ENCODE measurements around the gene RNF150.
"Not testable (repeated sequence)": the region's sequence is repeated elsewhere in the genome, so short reads cannot be mapped to it uniquely, and the experiment has no call there.

RNF150 gene

DNA sequence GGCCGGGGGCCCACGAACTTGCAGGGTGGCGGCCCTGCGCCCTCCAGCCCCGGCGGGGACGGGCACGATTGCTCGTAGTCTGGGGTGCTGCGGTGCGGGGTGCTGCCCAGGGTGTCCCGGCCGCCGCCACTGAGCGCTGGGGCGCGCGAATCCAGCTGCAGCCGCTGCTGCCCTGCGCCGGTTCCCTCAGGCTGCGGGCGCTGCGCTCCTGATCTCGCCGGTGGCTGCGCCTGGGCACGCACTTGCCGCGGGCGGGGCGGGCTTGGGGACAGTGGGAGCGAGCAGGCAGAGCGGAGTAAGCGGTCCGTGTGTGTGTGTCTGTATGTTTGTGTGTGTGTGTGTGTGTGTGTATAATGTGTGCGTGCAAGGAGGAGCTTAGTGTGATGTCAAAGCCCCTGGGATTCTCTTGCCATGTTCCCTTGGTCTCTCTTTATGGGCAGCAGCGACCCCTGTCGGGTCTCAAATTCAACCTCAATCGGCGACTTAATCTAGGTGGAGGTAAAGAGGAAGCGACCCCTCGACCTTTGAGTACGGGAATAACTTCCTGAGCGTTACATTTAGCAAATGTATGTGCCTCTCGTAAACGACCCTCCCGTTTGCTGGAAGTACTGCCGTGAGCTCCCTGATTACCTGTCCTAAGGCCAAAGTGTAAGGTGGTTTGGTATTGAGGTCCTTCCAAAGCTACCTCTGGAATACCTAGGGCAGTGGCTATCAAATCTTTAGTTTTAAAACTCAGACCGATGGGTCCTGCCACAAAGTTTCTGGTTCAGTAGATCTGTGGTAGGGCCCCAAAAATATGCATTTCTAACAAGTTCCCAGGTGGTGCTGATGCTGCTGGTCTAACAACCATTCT lies at the start of gene RNF150:
Gene RNF150 (minus strand): TSS at position 324 of the 853 bp plus-strand sequence.
- DNase-seq, result peak; percentile 73

DNA sequence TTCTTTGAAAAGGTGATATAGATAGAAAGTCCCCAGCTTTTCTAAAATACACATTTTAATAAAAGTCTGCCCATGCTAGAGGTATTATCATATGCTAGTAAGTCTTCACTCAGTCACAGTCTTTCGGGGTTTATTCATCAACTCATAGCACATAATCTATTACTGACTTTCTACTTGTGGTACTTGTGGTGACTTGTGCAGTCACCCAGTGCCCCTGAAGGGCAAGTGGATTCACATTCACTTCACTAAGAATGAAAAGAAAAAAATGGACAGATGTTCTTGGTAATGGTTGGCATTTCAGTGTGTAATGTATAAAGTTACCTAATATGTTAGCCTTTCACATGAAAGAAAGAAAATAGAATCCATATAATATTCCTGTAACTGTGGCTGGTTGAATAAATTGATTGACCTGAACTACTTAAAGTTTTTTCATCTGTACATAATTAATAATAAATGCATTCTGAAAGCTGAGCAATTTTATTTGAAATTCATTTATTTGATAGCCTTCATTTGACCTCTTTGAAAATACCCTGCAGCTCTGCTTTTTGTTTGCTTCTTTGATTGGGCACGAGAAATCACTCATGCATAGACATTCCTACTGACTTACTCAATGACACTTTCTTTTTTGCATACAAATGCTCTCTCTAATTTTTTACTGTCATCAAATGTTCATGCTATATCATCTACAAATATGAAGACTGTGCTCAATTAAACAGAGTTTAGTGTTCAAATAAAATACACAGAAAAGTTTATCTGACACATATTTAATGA lies 47.9 kb upstream of the RNF150 start:
- DNase-seq, result no peak

DNA sequence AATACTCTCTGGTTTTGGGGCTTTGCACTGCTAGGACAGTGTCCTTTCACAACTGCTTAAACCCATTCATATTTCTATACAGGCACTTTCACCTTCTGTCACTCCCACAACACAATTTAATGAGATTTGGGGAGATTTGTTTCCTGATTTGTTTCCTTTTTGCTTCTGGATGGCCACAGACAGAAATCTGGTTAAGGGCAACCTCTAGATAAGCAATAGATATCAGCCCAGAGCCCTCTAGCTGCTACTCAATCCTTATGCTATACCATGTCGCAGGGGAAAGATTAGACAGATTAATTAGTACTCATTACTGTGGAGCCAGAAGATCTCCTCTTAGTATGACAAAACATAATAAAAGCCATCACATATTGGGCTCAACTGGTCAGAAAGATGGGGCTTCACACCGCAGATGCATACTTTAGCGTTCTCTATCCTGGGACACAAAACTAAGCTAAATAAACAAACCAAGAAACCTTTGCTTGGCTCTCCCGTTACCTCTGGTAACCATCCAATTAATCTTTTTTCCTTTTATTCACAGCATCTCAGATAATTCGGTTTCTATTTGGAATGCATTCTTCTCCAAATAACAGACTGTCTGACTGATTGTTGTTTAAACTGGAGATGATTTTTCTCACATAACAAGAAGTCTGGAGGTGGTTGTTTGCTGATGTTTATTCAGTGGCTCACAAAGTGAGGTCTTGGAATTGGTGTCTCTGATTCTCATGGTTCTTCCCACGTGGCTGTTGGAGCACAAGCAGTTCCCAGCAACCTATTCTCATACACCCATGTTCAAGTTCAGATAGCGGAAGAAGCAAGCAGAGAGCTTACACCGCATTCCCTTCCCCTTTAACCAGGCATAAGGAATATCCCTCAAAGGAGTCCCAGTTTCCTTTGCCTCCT lies 46.5 kb upstream of the RNF150 start:
- DNase-seq, result no peak

DNA sequence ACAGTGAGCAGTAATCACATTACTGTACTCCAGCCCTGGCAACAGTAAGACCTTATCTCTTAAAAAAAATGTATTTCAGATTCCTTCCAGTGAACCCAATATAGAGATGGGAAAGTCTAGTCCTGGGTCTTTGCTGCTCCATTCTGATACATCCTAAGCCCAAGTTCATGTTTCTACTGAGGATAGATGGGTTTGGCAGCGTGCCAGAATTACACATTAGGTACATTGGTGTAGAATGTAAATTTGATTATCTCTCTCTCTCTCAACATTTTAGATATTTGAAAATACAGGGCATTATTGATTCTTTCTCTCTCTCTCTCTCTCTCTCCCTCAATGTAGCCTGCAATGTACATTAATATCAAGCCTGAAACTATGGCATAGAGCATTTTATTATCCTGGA lies 43.9 kb upstream of the RNF150 start:
- no peak for DNase-seq

DNA sequence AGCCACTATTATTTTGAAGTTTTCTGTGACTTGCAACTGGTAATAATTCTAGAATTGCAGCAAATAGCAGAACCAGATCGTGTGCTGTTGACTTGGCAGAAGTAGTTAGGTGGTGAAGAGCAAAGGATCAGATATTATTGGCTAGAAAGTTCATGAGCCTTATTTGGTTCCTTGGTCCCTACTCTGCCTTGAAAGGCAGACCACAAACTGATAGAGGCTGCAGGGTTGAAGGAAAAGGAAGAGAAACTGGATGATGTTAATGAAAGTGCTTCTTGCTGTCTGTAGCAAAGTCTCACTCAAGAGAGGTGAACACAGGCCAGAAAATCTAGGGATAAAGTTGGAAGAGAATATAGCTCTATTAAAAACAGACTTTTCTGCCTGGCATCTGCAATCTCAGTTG lies 41.2 kb upstream of the RNF150 start:
- DNase-seq, result no peak

DNA sequence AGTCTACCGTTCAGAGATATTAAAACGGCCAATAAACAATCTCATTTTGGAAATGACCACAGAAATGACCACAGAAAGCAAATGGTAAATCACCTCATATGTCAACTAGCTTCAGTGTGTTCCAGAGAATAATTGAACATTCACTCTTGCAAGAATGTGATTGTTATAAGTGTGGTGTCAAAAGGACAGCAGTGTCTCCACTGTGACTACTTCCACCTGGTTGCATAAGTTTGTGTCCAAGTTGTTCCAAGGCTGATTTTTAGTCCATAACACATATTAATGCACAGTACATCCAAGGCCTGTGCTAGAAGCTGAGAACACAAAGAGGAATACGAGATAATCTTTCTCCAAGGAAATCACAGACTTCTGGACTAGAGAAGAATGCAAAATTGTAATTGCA lies 37.4 kb upstream of the RNF150 start:
- DNase-seq, result no peak

DNA sequence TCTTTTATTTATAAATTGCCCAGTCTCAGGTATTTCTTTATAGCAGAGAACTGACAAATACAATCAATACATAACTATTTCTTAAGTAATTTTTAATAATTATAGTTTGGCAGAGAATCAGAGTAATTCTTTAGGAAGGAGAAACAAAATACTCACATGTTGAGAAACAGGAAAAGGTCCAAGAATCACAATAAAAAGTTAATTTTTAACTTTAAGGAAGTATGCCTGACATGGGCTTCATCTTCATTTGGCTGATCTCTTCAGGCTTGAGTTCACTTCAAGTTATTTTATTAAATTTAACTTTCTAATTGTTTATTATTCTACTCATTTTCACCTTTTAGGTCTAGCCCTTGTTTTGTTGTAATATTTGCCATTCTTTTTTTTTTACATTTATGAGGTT lies 36.1 kb upstream of the RNF150 start:
- no peak for DNase-seq

DNA sequence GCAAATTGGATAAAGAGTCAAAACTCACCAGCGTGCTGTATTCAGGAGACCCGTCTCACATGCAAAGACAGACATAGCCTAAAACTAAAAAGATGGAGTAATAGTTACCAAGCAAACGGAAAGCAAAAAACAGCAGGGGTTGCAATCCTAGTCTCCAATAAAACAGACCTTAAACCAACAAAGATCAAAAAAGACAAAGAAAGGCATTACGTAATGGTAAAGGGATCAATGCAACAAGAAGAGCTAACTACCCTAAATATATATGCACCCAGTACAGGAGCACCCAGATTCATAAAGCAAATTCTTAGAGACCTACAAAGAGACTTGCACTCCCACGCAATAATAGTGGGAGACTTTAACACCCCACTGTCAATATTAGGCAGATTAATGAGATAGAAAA lies 31.7 kb upstream of the RNF150 start:
- DNase-seq, result not testable (repeated sequence)

DNA sequence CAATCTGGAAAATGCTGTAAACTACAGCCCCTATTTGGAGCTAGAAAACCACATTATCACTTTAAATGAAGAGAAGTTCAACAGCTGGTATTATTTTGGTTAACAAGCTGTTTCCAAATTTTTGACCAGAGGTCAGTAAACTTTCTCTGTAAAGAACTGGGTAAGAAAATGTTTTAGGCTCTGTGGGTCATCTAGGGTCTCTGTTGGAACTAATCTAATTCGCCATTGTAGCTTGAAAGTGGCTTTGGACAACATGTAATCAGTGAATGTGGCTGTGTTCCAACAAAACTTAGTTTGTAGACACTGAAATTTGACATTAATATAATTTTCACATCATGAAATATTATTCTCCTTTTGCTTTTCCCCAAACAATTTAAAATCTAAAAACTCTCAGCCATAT lies 25.8 kb upstream of the RNF150 start:
- no peak for DNase-seq

DNA sequence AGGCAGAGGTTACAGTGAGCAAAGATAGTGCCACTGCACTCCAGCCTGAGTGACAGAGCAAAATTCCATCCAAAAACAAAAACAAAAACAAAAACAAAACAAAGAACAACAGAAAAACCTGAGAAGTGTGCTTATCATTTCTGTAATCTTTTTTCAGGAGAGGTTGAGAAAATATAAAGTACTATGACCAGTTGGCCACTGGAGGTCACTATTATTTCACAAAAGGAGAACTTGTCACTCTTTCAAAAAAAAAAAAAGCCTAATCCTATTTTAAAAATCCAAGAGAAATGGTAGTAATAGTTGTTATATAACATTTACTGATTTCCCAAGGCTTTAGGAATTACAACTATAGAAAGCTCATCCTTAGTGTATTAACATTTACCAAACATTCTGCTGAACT lies 24.9 kb upstream of the RNF150 start:
- DNase-seq, result no peak

DNA sequence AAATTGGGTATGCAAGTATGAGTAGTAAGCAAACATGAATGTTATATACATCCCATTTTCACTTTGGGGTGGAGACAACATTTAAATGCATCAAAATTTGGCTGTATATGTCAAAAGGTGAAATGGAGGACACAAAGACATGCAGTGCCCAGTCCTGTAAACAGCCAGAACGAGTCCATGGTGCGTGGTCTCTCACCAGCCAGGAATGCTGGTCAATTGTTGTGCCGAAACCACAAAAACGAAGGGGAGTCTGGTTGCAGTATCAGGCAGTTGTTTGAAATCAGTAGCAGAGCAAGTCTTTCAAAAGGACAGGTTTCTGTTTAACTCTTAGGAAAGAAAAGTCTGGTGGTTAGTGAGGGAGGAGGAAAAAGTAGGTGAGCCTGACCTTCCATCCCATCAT lies 22.3 kb upstream of the RNF150 start:
- no peak for DNase-seq

DNA sequence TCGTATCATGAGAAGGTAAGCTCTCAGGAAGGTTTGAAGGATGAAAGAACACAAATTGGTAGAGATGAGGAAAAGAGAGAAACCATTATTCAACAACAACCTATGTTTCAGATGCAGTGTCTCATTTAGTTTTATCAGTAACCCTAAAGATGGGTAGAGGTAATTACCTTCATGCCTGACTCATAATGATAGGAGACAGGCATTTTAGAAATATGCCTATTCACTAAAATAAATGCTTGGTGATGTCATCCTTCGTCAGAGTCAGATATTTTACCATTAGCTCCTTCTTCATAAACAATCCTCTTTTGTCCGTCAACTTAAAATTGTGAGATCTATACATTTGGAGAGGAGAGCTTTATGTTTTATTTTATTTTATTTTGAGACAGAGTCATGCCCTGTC lies 21.5 kb upstream of the RNF150 start:
- DNase-seq, result no peak

DNA sequence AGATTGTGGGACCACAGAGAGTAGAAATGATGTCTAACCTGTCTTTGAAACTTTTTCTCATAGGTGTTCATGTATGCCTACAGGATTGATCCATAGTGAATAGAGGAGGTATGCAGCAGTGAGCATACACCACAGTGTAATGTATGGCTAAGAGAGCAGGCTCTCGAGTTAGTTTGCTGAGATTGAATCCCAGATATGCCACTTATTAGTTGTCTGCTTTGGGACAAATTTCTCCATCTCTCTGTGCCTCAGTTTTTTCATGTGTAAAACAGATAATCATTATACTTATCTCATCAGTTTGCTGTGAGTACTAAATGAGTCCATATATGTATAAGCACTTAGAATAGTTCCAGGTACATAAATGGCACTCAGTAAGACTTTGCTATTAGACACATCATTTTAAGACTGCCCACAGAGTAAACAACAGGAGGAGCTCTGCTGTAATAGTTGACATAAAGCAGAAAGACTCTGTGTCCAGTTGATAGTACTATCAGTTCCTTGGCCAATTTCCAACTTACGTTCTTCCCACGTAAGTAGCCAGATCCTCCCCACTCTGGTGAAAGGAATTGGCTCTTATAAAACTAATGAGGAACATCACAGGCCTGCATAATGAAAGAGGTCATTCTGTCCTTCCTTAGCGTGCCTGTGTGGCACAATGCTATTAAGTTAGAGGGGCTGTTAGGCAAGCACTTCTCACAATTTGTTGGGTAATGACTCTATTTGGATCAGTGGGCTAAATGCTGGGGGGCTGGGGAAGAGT lies 20.7 kb upstream of the RNF150 start:
- DNase-seq, result no peak

DNA sequence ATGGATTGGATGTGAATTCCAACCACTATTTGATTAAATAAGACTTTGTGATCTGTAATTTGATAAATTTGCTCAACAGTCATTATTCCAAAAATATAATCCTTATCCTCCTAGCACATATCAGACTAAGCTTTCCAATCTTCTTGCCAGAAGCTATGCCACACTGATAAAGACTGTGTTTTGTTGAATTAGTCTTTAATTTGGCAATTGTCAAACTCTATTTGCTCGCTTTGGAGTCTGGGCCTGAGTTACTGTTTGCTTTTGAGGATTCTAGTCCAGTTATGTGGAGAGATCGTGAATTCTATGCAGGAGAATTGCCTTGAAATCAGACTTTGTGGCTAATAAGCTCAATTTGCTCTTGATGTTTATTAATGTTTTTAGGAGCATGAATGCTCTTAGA lies 10.9 kb upstream of the RNF150 start:
- DNase-seq, result no peak

DNA sequence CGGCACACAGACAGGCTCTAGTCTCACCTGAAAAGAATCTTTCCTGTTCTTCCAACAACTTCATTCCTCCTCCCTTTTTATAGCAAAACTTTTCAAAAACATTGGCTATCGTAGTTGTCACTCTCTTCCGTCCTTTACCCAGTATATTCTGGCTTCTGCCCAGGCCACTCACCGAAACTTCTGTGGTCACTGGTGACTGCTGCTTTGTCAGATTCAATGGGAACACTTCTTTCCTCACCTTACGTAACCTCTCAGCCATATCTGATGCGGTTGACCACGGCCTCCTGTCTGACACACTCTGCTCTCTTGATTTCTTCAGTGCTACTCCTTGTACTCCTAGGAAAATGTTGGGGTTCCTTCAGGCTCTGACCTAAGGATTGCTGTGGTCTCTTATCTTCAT lies 9.2 kb upstream of the RNF150 start:
- DNase-seq, result no peak

DNA sequence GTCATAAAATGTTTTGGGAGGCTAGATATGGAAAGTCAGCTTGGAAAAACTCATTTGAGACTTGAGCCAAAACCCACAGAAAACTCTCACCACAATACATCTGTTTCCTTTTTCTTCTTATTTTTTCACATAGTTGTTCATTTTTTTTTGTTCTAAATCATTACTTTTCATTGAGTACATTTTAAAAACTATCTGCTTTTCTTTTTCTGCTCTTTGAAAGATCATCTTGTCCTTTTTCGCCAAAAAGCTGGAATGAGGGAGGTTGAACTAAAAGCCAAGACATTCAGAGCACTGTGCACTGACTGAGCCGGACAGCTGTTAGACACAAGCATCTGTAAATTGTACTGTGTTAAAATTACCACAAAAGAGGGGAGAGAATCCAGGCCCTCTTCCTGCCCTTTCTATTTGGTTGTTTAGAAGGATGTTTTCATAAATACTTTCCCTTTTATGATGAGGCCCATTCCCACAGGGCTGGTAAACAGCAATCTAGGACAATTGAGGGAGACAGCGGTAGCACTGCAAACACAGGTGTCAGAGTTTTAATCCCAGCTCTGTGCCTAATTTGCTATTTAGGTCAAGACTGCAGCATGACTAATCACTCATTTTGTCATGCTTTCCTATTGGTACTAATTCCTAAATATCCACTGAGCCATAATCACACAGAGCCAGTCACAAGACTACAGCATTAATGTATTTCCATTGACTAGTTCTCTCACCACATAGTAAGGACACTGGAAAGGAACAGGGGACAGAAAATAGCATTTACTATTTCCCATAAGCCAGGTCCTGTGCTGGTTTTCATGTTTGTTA lies 7.3 kb upstream of the RNF150 start:
- no peak for DNase-seq

DNA sequence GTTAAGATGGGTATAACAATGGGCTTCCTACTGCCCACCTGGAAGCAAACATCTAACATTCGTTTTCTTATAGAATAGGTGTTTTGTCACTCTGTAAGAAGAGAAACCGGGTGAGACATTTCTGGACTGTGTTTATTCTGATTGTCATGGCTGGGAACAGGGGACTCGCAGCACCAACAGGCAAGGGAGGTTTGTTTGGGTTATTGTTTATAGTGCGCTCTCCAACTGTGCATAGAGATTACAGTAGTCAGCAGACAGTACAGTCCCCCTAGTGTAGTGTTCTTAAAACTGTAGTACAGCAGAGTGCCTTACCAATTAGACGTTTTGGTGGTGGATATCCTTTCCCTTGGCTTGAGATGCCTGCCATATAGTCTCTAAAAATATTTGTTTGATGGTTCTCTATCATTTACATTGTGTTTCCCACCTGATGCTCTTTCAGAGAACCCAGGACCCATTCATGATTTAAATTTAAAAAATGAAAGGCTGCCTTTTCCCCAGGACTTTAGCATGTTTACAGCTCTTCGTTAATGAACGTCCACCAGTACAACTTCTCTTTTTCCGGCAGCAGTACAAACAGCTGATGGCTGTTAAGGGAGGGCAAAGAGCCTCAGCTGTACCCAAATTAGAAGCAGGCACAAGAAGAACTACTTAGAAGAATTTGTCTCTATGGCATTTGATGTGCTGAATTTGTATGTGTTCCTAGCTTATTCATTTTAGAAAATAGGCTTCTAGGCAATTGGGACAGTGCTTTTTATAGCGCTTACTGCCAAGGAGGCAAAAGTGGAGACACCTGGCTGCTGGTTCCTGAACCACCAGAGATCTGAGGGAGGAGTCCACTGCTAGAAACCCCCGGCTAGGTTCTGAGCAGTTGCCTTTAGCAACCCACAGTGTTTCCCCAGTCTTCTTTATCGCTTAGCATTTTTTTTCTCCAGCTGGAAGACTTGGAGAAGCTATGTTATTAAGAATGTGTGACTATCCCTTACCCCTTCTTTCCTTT lies 1.0 kb upstream of the RNF150 start:
- no peak for DNase-seq

DNA sequence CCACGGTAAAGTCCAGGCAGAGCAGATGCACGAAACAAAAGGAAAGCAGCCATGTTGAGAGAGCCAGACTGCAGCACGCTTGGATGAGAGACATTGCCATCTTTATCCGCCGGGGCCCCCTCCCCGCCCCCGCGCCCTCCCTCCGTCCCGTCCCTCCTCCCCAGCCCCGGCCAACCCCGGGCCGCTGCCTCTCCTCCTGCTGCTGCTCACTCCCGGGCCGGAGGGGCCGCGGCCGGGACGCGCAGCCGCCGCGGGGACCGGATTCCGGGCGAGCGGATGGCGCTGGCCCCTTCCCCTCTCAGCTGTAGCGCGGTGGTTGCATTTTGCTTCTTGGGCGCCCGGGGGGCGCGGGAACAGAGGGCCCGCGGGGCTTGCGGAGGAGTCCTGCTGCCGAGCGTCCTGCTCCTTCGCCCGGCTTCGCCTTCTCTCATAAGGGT lies 542 bp downstream of the RNF150 start:
- DNase-seq, result peak; percentile 11

DNA sequence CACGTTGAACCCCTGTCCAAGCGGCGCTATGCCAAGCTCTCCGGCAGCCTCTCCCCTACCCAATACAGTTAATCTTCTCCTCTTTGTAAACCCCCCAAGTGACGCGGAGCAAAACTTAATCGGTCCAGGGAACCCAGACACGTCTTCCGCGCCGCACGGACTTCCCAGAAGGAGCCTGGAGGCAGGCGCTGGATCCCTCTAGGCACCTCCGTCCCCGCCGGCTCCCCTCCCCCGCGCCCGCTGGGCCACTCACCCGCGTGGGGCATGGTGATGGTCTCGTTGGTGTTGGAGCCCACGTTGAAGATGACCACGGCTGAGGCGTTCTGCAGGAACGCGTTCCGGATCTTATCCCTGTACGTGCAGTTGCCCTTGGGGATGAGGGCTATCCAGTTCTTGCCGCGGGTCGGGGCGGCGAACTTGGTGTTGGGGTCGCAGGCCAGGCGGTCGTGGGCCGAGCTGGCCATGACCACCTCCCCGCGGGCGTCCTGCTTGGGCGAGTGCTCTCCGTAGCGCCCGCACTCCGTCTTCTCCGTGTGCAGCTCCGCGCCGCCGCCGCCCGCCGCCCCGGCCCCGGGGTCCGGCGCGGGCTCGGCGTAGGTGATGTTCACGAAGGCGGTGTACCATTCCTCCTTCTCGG lies 1.1 kb downstream of the RNF150 start:
- DNase-seq, result no peak

DNA sequence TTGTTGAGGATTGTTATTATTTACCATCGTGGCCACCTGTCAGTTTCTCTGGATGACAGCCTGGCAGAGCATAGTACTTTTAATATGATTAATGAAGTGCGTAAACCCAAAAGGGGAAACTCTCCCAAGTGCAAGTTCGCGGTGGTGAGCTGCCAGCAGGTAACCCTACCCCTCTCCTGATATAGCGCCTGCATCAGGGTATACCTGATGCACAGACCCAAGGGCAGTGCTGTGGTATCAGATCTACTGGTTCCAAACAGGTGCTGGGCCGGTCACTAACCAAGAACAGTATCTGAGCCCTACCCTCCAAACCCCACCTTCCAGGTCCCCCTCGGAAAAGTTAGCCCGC lies 1.6 kb downstream of the RNF150 start:
- DNase-seq, result peak; percentile 9
